Measurements from ENCODE around the gene SLC43A3.

The SLC43A3 gene

GRCh38 chr11:57426929-57427726 is at the start of gene SLC43A3:
SLC43A3 (minus strand) TSS chr11:57427121; CDS start chr11:57426172, 949 bp downstream.
- no peaks in the 10 kb centered on the region for H3K9me3 ChIP-seq (ENCODE audit: low read length)
- H3K36me3 ChIP-seq (ENCODE audit: insufficient read depth, low read length) = peaks cover 11% of the 10 kb centered on the region
- H3K4me1 ChIP-seq (ENCODE audit: insufficient read depth, low read length) = peaks cover 39% of the 10 kb centered on the region
- peak within 1 kb of the TSS; percentile 83 for H3K27ac ChIP-seq (ENCODE audit: low read depth, low read length)
- peak within 1 kb of the TSS; percentile 44 for H3K9ac ChIP-seq (ENCODE audit: low read length)
- peak within 1 kb of the TSS; percentile 38 to 61 for H3K4me3 ChIP-seq (ENCODE audit: low read depth in 1 of 2, low read length in 2 of 2)
- no peaks in the 10 kb centered on the region for H3K27me3 ChIP-seq (ENCODE audit: control insufficient read depth in 1 of 2, insufficient read depth in 2 of 2, low read length in 2 of 2)

GRCh38 chr11:57476047-57476756 is 49.3 kb upstream of the SLC43A3 start:
- Histone ChIP-seq H3K36me3 (ENCODE audit: insufficient read depth, low read length) (no peaks in the 10 kb centered on the region), H3K9ac (ENCODE audit: low read length) (no peak overlapping the region), H3K4me1 (ENCODE audit: insufficient read depth, low read length) (peaks cover 8% of the 10 kb centered on the region), H3K27me3 (ENCODE audit: control insufficient read depth in 1 of 2, insufficient read depth in 2 of 2, low read length in 2 of 2) (peaks cover 19 to 43% of the 10 kb centered on the region in 2 donors), H3K27ac (ENCODE audit: low read depth, low read length) (no peak overlapping the region), H3K4me3 (ENCODE audit: low read depth in 1 of 2, low read length in 2 of 2) (peak overlapping the region; percentile 3 to 41), H3K9me3 (ENCODE audit: low read length) (no peaks in the 10 kb centered on the region)

- peaks cover 8% of the 10 kb centered on the region for H3K4me1 ChIP-seq (ENCODE audit: insufficient read depth, low read length)
- H3K4me3 ChIP-seq (ENCODE audit: low read depth in 1 of 2, low read length in 2 of 2) = peak overlapping the region in 1 of 2 donors; percentile 41
Observed at GRCh38 chr11:57475671-57476046, 48.7 kb upstream of the SLC43A3 start.

GRCh38 chr11:57475191-57475590 is 48.3 kb upstream of the SLC43A3 start:
- no peak overlapping the region for H3K9ac ChIP-seq (ENCODE audit: low read length)
- no peaks in the 10 kb centered on the region for H3K36me3 ChIP-seq (ENCODE audit: insufficient read depth, low read length)
- H3K4me1 ChIP-seq (ENCODE audit: insufficient read depth, low read length) = peaks cover 8% of the 10 kb centered on the region
- H3K27ac ChIP-seq (ENCODE audit: low read depth, low read length) = no peak overlapping the region
- H3K9me3 ChIP-seq (ENCODE audit: low read length) = no peaks in the 10 kb centered on the region
- H3K27me3 ChIP-seq (ENCODE audit: control insufficient read depth in 1 of 2, insufficient read depth in 2 of 2, low read length in 2 of 2) = peaks cover 19 to 43% of the 10 kb centered on the region in 2 donors
- H3K4me3 ChIP-seq (ENCODE audit: low read depth in 1 of 2, low read length in 2 of 2) = no peak overlapping the region

More at GRCh38 chr11:57475671-57476046, 48.7 kb upstream of the SLC43A3 start:
- Histone ChIP-seq H3K9ac (ENCODE audit: low read length) (no peak overlapping the region), H3K9me3 (ENCODE audit: low read length) (no peaks in the 10 kb centered on the region), H3K27ac (ENCODE audit: low read depth, low read length) (no peak overlapping the region), H3K36me3 (ENCODE audit: insufficient read depth, low read length) (no peaks in the 10 kb centered on the region), H3K27me3 (ENCODE audit: control insufficient read depth in 1 of 2, insufficient read depth in 2 of 2, low read length in 2 of 2) (peaks cover 19 to 43% of the 10 kb centered on the region in 2 donors)

- no peak overlapping the region for H3K9ac ChIP-seq (ENCODE audit: low read length)
- no peaks in the 10 kb centered on the region for H3K36me3 ChIP-seq (ENCODE audit: insufficient read depth, low read length)
- H3K9me3 ChIP-seq (ENCODE audit: low read length) = no peaks in the 10 kb centered on the region
- peaks cover 8% of the 10 kb centered on the region for H3K4me1 ChIP-seq (ENCODE audit: insufficient read depth, low read length)
- H3K4me3 ChIP-seq (ENCODE audit: low read depth in 1 of 2, low read length in 2 of 2) = no peak overlapping the region
- H3K27ac ChIP-seq (ENCODE audit: low read depth, low read length) = no peak overlapping the region
- H3K27me3 ChIP-seq (ENCODE audit: control insufficient read depth in 1 of 2, insufficient read depth in 2 of 2, low read length in 2 of 2) = peaks cover 19 to 43% of the 10 kb centered on the region in 2 donors
Observed at GRCh38 chr11:57474803-57475115, 47.8 kb upstream of the SLC43A3 start.

- H3K9ac ChIP-seq (ENCODE audit: low read length) = no peak overlapping the region
- no peak overlapping the region for H3K4me3 ChIP-seq (ENCODE audit: low read depth in 1 of 2, low read length in 2 of 2)
- H3K27me3 ChIP-seq (ENCODE audit: control insufficient read depth in 1 of 2, insufficient read depth in 2 of 2, low read length in 2 of 2) = peaks cover 19 to 43% of the 10 kb centered on the region in 2 donors
- no peak overlapping the region for H3K27ac ChIP-seq (ENCODE audit: low read depth, low read length)
- no peaks in the 10 kb centered on the region for H3K9me3 ChIP-seq (ENCODE audit: low read length)
- H3K36me3 ChIP-seq (ENCODE audit: insufficient read depth, low read length) = no peaks in the 10 kb centered on the region
- H3K4me1 ChIP-seq (ENCODE audit: insufficient read depth, low read length) = peaks cover 8% of the 10 kb centered on the region
Observed at GRCh38 chr11:57474017-57474802, 47.3 kb upstream of the SLC43A3 start.

- peaks cover 8% of the 10 kb centered on the region for H3K4me1 ChIP-seq (ENCODE audit: insufficient read depth, low read length)
- no peak overlapping the region for H3K27ac ChIP-seq (ENCODE audit: low read depth, low read length)
- peaks cover 19 to 43% of the 10 kb centered on the region in 2 donors for H3K27me3 ChIP-seq (ENCODE audit: control insufficient read depth in 1 of 2, insufficient read depth in 2 of 2, low read length in 2 of 2)
- no peak overlapping the region for H3K4me3 ChIP-seq (ENCODE audit: low read depth in 1 of 2, low read length in 2 of 2)
- no peaks in the 10 kb centered on the region for H3K36me3 ChIP-seq (ENCODE audit: insufficient read depth, low read length)
- no peak overlapping the region for H3K9ac ChIP-seq (ENCODE audit: low read length)
- H3K9me3 ChIP-seq (ENCODE audit: low read length) = no peaks in the 10 kb centered on the region
Observed at GRCh38 chr11:57473285-57473841, 46.4 kb upstream of the SLC43A3 start.

- no peak overlapping the region for H3K27ac ChIP-seq (ENCODE audit: low read depth, low read length)
- peaks cover 8% of the 10 kb centered on the region for H3K4me1 ChIP-seq (ENCODE audit: insufficient read depth, low read length)
- H3K9me3 ChIP-seq (ENCODE audit: low read length) = no peaks in the 10 kb centered on the region
- peaks cover 19 to 36% of the 10 kb centered on the region in 2 donors for H3K27me3 ChIP-seq (ENCODE audit: control insufficient read depth in 1 of 2, insufficient read depth in 2 of 2, low read length in 2 of 2)
- H3K4me3 ChIP-seq (ENCODE audit: low read depth in 1 of 2, low read length in 2 of 2) = no peak overlapping the region
- H3K36me3 ChIP-seq (ENCODE audit: insufficient read depth, low read length) = no peaks in the 10 kb centered on the region
- no peak overlapping the region for H3K9ac ChIP-seq (ENCODE audit: low read length)
Observed at GRCh38 chr11:57471496-57471895, 44.6 kb upstream of the SLC43A3 start.

GRCh38 chr11:57469268-57469667 is 42.3 kb upstream of the SLC43A3 start:
- H3K9me3 ChIP-seq (ENCODE audit: low read length) = no peaks in the 10 kb centered on the region
- H3K9ac ChIP-seq (ENCODE audit: low read length) = no peak overlapping the region

GRCh38 chr11:57468276-57468675 is 41.4 kb upstream of the SLC43A3 start:
- no peaks in the 10 kb centered on the region for H3K9me3 ChIP-seq (ENCODE audit: low read length)
- H3K9ac ChIP-seq (ENCODE audit: low read length) = no peak overlapping the region
- H3K27me3 ChIP-seq (ENCODE audit: control insufficient read depth in 1 of 2, insufficient read depth in 2 of 2, low read length in 2 of 2) = peaks cover 0 to 10% of the 10 kb centered on the region in 2 donors
- no peaks in the 10 kb centered on the region for H3K4me1 ChIP-seq (ENCODE audit: insufficient read depth, low read length)
- no peak overlapping the region for H3K27ac ChIP-seq (ENCODE audit: low read depth, low read length)
- H3K36me3 ChIP-seq (ENCODE audit: insufficient read depth, low read length) = no peaks in the 10 kb centered on the region
- no peak overlapping the region for H3K4me3 ChIP-seq (ENCODE audit: low read depth in 1 of 2, low read length in 2 of 2)

More at GRCh38 chr11:57469268-57469667, 42.3 kb upstream of the SLC43A3 start:
- no peaks in the 10 kb centered on the region for H3K4me1 ChIP-seq (ENCODE audit: insufficient read depth, low read length)
- no peak overlapping the region for H3K27ac ChIP-seq (ENCODE audit: low read depth, low read length)
- no peaks in the 10 kb centered on the region for H3K36me3 ChIP-seq (ENCODE audit: insufficient read depth, low read length)
- peaks cover under 1 to 15% of the 10 kb centered on the region in 2 donors for H3K27me3 ChIP-seq (ENCODE audit: control insufficient read depth in 1 of 2, insufficient read depth in 2 of 2, low read length in 2 of 2)
- H3K4me3 ChIP-seq (ENCODE audit: low read depth in 1 of 2, low read length in 2 of 2) = no peak overlapping the region
